C4-2B (cell line): ENCODE results near the gene FHL2.

Experiments used
- ZFX ChIP-seq: fragments of 450-650 bp; IDR thresholded peaks from 2 replicates; pipeline ENCODE4 v1.6.1; 2017
- TF ChIP-seq, protein P1 (sequence below): fragments of 450-650 bp; conservative IDR thresholded peaks from 2 replicates; pipeline ENCODE4 v1.5.1; 2017; ENCODE audit warnings: mild to moderate bottlenecking

DNA sequence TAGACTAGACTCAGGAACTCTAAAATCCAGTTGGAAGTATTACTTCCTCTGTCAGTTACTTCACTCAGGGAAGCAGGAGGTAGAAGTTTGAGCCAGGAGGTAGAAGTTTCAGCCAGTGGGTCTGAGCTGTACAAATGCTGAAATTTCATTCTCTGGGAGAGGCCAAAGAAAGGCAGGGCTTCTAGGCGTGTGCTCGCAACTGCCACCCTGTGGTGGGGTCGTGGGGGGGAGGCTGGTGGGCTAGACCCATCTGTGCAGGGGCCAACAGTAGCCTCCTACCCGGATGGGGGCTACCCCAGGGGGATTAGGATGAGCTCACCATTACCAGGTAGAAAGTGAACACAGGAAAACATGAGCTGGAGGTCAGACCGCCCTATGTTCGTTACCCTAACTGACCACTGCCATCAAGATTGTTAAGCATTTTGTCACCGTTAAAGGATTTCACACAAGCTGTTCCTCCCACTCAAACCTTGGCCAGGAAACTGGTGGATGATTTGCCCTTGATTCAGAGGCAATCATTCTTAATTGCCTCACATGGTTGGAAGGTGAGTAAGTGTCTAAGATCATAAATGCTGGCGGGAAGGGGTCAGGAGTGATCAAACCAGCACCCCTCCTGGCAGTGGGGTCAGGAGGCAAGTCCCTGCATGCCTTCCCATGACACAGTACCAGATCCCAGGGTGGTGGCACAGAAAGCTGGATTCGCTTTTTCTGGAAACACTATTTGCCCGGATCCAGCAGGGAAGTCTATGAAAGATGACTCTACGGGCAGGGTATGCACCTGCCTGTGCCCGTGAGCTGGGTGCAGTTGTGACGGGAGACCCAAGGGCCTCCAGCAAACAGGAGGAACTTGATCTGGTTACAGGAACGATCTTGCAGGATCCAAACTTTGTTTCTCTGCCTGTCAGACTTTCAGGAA, 5.2 kb upstream of the FHL2 start:
- TF ChIP-seq, protein P1, sequence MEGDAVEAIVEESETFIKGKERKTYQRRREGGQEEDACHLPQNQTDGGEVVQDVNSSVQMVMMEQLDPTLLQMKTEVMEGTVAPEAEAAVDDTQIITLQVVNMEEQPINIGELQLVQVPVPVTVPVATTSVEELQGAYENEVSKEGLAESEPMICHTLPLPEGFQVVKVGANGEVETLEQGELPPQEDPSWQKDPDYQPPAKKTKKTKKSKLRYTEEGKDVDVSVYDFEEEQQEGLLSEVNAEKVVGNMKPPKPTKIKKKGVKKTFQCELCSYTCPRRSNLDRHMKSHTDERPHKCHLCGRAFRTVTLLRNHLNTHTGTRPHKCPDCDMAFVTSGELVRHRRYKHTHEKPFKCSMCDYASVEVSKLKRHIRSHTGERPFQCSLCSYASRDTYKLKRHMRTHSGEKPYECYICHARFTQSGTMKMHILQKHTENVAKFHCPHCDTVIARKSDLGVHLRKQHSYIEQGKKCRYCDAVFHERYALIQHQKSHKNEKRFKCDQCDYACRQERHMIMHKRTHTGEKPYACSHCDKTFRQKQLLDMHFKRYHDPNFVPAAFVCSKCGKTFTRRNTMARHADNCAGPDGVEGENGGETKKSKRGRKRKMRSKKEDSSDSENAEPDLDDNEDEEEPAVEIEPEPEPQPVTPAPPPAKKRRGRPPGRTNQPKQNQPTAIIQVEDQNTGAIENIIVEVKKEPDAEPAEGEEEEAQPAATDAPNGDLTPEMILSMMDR: no peak
- TF ChIP-seq ZFX: no peak
